GOT3 (cell line): Measurements from ENCODE around the gene FAM117B.
"Not testable (repeated sequence)": the region's sequence is repeated elsewhere in the genome, so short reads cannot be mapped to it uniquely, and the experiment has no call there.

Experiments
- DNase-seq: peaks from one replicate; lab custom pipeline; 2025; ENCODE audit warnings: mixed read lengths; lab: John Stamatoyannopoulos, UW

Gene FAM117B

GRCh38 chr2:202758604-202759003 is 123.8 kb downstream of the FAM117B start:
- DNase-seq, result no peak

- no peak for DNase-seq
Observed at GRCh38 chr2:202760848-202761247, 126.1 kb downstream of the FAM117B start.

GRCh38 chr2:202762556-202762955 is 127.8 kb downstream of the FAM117B start:
- no peak for DNase-seq

- no peak for DNase-seq
Observed at GRCh38 chr2:202763916-202764315, 129.1 kb downstream of the FAM117B start.

- DNase-seq, result no peak
Observed at GRCh38 chr2:202764991-202765390, 130.2 kb downstream of the FAM117B start.

GRCh38 chr2:202765436-202765835 is 130.7 kb downstream of the FAM117B start:
- no peak for DNase-seq

GRCh38 chr2:202768273-202768672 is 133.5 kb downstream of the FAM117B start:
- no peak for DNase-seq

GRCh38 chr2:202769201-202769600 is 134.4 kb downstream of the FAM117B start:
- DNase-seq, result no peak

- DNase-seq, result no peak
Observed at GRCh38 chr2:202771336-202771735, 136.6 kb downstream of the FAM117B start.

GRCh38 chr2:202771741-202772460 is 137.1 kb downstream of the FAM117B start:
- DNase-seq, result no peak

GRCh38 chr2:202773301-202773973 is 138.7 kb downstream of the FAM117B start:
- DNase-seq, result no peak

GRCh38 chr2:202774104-202774503 is 139.3 kb downstream of the FAM117B start:
- no peak for DNase-seq

GRCh38 chr2:202778217-202778616 is 143.4 kb downstream of the FAM117B start:
- no peak for DNase-seq

- no peak for DNase-seq
Observed at GRCh38 chr2:202780514-202781021, 145.8 kb downstream of the FAM117B start.

GRCh38 chr2:202782940-202783558 is 148.3 kb downstream of the FAM117B start:
- DNase-seq, result no peak

GRCh38 chr2:202786842-202787241 is 152.1 kb downstream of the FAM117B start:
- no peak for DNase-seq

GRCh38 chr2:202790676-202791075 is 155.9 kb downstream of the FAM117B start:
- no peak for DNase-seq

- DNase-seq, result no peak
Observed at GRCh38 chr2:202797944-202798343, 163.2 kb downstream of the FAM117B start.

- not testable (repeated sequence) for DNase-seq
Observed at GRCh38 chr2:202805911-202806310, 171.1 kb downstream of the FAM117B start.

- DNase-seq, result not testable (repeated sequence)
Observed at GRCh38 chr2:202807431-202808138, 172.8 kb downstream of the FAM117B start.

GRCh38 chr2:202808754-202809153 is 174.0 kb downstream of the FAM117B start:
- DNase-seq, result no peak

- DNase-seq, result no peak
Observed at GRCh38 chr2:202813387-202813786, 178.6 kb downstream of the FAM117B start.
